Suprapubic skin (tissue), 4 donors: ENCODE results near the gene PEX10. TPM values are rescaled to one million over a fixed set of nuclear protein-coding genes. Genes with fewer than 3 reads are reported as not detected.
A peak's percentile ranks its signal among the peaks of the same experiment; 100 is the strongest.

ENCODE experiments used
- DNase-seq, 2 donors: peaks; one replicate each; pipeline ENCODE4 v3.0.0-alpha.2; 2019; ENCODE audit warnings: low spot score in 2 of 2
- H3K27ac ChIP-seq: fragments of 200-600 bp; sonication (generic); one replicate; pipeline ENCODE4 v1.5.1; 2019
- H3K27me3 ChIP-seq: fragments of 200-600 bp; sonication (generic); one replicate; pipeline ENCODE4 v1.5.1; 2019
- H3K36me3 ChIP-seq: fragments of 200-600 bp; sonication (generic); one replicate; pipeline ENCODE4 v1.5.1; 2019
- H3K4me1 ChIP-seq: fragments of 200-600 bp; sonication (generic); one replicate; pipeline ENCODE4 v1.5.1; 2019
- H3K4me3 ChIP-seq: fragments of 200-600 bp; sonication (generic); one replicate; pipeline ENCODE4 v1.5.1; 2019; ENCODE audit warnings: mild to moderate bottlenecking
- H3K9me3 ChIP-seq: fragments of 200-600 bp; sonication (generic); one replicate; pipeline ENCODE4 v1.5.1; 2019
- CTCF ChIP-seq, 2 donors: fragments of 200-600 bp in 1 of 2; fragments of 450-650 bp in 1 of 2; sonication (generic) in 1 of 2; IDR thresholded peaks; one replicate each; pipeline ENCODE4 v1.5.1; 2016 to 2019; ENCODE audit warnings: antibody characterized with exemption in 2 of 2, mild to moderate bottlenecking in 1 of 2, moderate library complexity in 1 of 2
- EP300 ChIP-seq: sonication (generic); formaldehyde crosslinking; IDR thresholded peaks from one replicate; pipeline ENCODE4 v1.6.1; 2017; ENCODE audit warnings: antibody characterized with exemption
- POLR2A ChIP-seq, 2 donors: fragments of 450-650 bp; IDR thresholded peaks; one replicate each; pipeline ENCODE4 v1.6.1; 2017; ENCODE audit warnings: antibody characterized with exemption in 2 of 2, mild to moderate bottlenecking in 2 of 2, moderate library complexity in 2 of 2
- POLR2AphosphoS5 ChIP-seq, 3 donors: sonication (generic); formaldehyde crosslinking; IDR thresholded peaks; one replicate each; pipeline ENCODE4 v1.6.1; 2017; ENCODE audit warnings: antibody characterized with exemption in 3 of 3
- WGBS: methylation state at CpG from one replicate; pipeline ENCODE4 v1.1.5; 2018; 5-methylcytosine and 5-hydroxymethylcytosine counted together
- total RNA-seq, 4 donors: library from RNA; depleted of rRNA; stranded (reverse); fragments of >200 nt; gene quantifications; one replicate each; pipeline ENCODE4 v1.1.0, GENCODE V29; 2016

PEX10 gene
- total RNA-seq, 4 donors from 2014 or later = 16.2 to 39.2 (median 27.3) TPM

- no peak for DNase-seq
- no peaks in the 10 kb centered on the region for H3K27me3 ChIP-seq
- H3K4me3 ChIP-seq = no peak overlapping the region
- no peak overlapping the region for H3K27ac ChIP-seq
- H3K4me1 ChIP-seq = peaks cover 71% of the 10 kb centered on the region
- no peak for TF ChIP-seq CTCF (IDR thresholded peaks at IDR 0.05)
- no peak for TF ChIP-seq POLR2A (IDR thresholded peaks at IDR 0.05)
- TF ChIP-seq POLR2AphosphoS5 (IDR thresholded peaks at IDR 0.05) = no peak
- TF ChIP-seq EP300 = no peak
- no peaks in the 10 kb centered on the region for H3K9me3 ChIP-seq
- H3K36me3 ChIP-seq = peaks cover 49% of the 10 kb centered on the region
- 68% methylated on average over 7 of the region's 11 CpGs for WGBS
Observed at GRCh38 chr1:2394761-2395160, 17.6 kb downstream of the PEX10 start.

- 81% methylated on average over 7 of the region's 7 CpGs for WGBS
- peaks cover 44% of the 10 kb centered on the region for H3K36me3 ChIP-seq
- no peaks in the 10 kb centered on the region for H3K9me3 ChIP-seq
- no peak overlapping the region for H3K4me3 ChIP-seq
- peaks cover 70% of the 10 kb centered on the region for H3K4me1 ChIP-seq
- H3K27ac ChIP-seq = no peak overlapping the region
- DNase-seq = no peak
- H3K27me3 ChIP-seq = no peaks in the 10 kb centered on the region
- TF ChIP-seq POLR2AphosphoS5 (IDR thresholded peaks at IDR 0.05) (no peak), POLR2A (IDR thresholded peaks at IDR 0.05) (no peak), EP300 (no peak)
Observed at GRCh38 chr1:2394220-2394619, 18.1 kb downstream of the PEX10 start.

- Histone ChIP-seq H3K27me3 (no peaks in the 10 kb centered on the region), H3K4me1 (peaks cover 63% of the 10 kb centered on the region), H3K4me3 (no peak overlapping the region), H3K27ac (no peak overlapping the region), H3K36me3 (peaks cover 37% of the 10 kb centered on the region), H3K9me3 (no peaks in the 10 kb centered on the region)
- TF ChIP-seq EP300 (no peak), CTCF (IDR thresholded peaks at IDR 0.05) (no peak)
- WGBS = 71% methylated on average over 9 of the region's 9 CpGs
- no peak for DNase-seq
Observed at GRCh38 chr1:2393471-2393877, 18.9 kb downstream of the PEX10 start.

- Histone ChIP-seq H3K4me1 (peaks cover 56% of the 10 kb centered on the region), H3K27ac (no peak overlapping the region), H3K27me3 (no peaks in the 10 kb centered on the region), H3K36me3 (peaks cover 31% of the 10 kb centered on the region), H3K9me3 (no peaks in the 10 kb centered on the region), H3K4me3 (peak overlapping the region; percentile 85)
- WGBS = 42% methylated on average over 16 of the region's 16 CpGs
- no peak for TF ChIP-seq POLR2A (IDR thresholded peaks at IDR 0.05)
- no peak for TF ChIP-seq EP300
- no peak for TF ChIP-seq CTCF (IDR thresholded peaks at IDR 0.05)
- TF ChIP-seq POLR2AphosphoS5 (IDR thresholded peaks at IDR 0.05) = no peak
- no peak for DNase-seq
Observed at GRCh38 chr1:2392686-2393085, 19.7 kb downstream of the PEX10 start.

GRCh38 chr1:2391931-2392509 is 20.3 kb downstream of the PEX10 start:
- WGBS = 2% methylated on average over 10 of the region's 62 CpGs
- peaks cover 51% of the 10 kb centered on the region for H3K4me1 ChIP-seq
- H3K36me3 ChIP-seq = peaks cover 24% of the 10 kb centered on the region
- no peak for DNase-seq
- TF ChIP-seq POLR2AphosphoS5 (IDR thresholded peaks at IDR 0.05) (no peak), POLR2A (IDR thresholded peaks at IDR 0.05) (no peak), CTCF (IDR thresholded peaks at IDR 0.05) (no peak)
- H3K9me3 ChIP-seq = no peaks in the 10 kb centered on the region
- H3K4me3 ChIP-seq = peak overlapping the region; percentile 85
- no peaks in the 10 kb centered on the region for H3K27me3 ChIP-seq
- peak overlapping the region; percentile 87 for H3K27ac ChIP-seq
